ENCODE results near the gene SLC35F5.
"Not testable (repeated sequence)": the region's sequence is repeated elsewhere in the genome, so short reads cannot be mapped to it uniquely, and the experiment has no call there.

SLC35F5 gene

DNA sequence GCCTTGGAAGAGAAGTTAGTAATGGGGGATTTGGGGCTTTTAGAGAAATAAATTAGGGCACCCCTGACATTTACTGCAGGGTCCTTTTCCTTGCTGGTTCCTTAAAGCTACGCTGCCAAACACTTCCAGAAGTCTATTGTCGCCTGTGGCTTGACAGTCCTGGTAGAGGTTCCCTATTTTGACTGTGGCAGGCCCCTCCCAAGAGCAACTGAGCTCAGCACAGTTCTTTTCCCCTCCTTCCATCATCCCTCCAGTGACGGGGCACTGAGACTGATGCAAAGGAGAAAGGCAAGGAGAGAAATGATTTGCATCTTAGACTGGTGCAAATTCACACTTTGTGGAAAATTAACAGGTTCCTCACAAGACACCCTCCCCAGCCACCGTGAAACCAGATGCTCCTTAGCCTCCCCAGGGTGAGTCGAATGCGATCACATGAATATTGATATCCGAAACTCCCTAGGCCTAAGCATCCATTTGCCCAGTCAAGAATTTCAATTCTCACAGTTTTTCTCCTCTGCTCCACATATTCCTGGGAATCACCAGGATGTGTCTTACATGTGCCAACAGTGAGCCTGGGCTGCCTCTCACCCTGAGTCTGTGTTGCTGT, 84.0 kb downstream of the SLC35F5 start:
- Histone ChIP-seq H3K9me3 (no peaks in the 10 kb centered on the region), H3K27ac (no peak overlapping the region), H3K4me1 (no peaks in the 10 kb centered on the region), H3K36me3 (no peaks in the 10 kb centered on the region), H3K27me3 (no peaks in the 10 kb centered on the region), H3K4me3 (no peak overlapping the region)
- intact Hi-C loops (cut with DNase I; ENCODE audit: low total_unique reads), result no loop called here
- no peak for DNase-seq
- TF ChIP-seq, protein P1, sequence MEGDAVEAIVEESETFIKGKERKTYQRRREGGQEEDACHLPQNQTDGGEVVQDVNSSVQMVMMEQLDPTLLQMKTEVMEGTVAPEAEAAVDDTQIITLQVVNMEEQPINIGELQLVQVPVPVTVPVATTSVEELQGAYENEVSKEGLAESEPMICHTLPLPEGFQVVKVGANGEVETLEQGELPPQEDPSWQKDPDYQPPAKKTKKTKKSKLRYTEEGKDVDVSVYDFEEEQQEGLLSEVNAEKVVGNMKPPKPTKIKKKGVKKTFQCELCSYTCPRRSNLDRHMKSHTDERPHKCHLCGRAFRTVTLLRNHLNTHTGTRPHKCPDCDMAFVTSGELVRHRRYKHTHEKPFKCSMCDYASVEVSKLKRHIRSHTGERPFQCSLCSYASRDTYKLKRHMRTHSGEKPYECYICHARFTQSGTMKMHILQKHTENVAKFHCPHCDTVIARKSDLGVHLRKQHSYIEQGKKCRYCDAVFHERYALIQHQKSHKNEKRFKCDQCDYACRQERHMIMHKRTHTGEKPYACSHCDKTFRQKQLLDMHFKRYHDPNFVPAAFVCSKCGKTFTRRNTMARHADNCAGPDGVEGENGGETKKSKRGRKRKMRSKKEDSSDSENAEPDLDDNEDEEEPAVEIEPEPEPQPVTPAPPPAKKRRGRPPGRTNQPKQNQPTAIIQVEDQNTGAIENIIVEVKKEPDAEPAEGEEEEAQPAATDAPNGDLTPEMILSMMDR (IDR thresholded peaks at IDR 0.05), result no peak

DNA sequence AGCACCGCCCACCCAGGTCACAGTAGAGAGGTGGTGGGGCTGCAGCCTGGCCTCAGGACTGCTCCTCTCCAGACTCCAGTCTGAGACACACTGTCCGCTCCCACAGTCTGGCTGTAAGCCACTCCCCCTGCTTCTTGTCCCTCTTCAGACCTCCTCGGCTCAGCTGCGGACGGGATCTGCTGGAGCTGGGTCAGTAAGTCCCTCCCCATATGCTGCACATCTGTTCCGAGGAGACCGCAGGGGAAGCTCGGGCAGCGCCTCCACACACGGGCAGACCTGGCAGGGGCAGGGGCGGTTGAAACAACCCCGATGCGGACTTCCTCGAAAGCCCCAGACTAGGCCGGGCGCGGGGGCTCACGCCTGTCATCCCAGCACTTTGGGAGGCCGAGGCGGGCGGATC, 87.4 kb downstream of the SLC35F5 start:
- intact Hi-C loops (cut with DNase I; ENCODE audit: low total_unique reads); H3K4me1 ChIP-seq: not testable (repeated sequence)

DNA sequence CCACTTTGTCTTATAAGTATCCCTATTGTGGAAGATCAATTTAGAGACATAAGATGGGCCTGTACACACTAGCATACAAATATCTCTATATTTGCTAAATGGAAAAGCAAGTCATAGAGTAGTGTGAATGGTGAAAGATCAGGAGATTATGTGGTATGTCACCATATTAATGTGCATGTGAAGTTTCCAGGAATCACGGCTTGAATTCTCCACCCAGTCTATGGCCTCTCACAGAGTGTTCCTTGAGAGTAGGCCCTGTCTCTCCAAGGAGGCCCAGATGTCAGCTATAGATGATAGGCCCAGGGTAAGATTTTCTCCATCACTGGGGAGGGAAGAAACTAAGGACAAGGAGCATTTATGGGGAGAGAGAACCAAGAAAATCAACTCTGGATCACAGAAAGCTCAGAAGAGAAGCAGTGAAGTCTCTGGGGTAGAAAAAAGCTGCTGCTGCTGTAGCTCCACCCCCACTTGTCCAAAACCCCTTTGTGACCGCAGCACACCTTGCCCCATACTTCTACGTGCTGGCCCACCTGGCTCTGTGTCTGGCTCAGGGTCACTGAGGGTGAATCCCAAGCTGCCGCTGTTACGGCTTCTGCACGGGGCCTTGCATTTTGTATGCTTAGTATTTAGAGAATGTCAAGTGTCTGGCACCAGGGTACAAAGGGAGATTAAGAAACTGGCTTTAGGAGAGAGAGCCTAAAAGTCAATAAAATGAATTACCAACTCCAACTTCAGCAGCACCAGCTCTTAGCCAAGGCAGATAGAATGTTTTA, 91.5 kb downstream of the SLC35F5 start:
- intact Hi-C loops (cut with DNase I; ENCODE audit: low total_unique reads); DNase-seq; H3K9me3 ChIP-seq: not testable (repeated sequence)

More for the DNA sequence above, 87.4 kb downstream of the SLC35F5 start:
- H3K9me3 ChIP-seq, H3K27me3 ChIP-seq, H3K36me3 ChIP-seq, DNase-seq, H3K4me3 ChIP-seq, H3K27ac ChIP-seq: not testable (repeated sequence)

DNA sequence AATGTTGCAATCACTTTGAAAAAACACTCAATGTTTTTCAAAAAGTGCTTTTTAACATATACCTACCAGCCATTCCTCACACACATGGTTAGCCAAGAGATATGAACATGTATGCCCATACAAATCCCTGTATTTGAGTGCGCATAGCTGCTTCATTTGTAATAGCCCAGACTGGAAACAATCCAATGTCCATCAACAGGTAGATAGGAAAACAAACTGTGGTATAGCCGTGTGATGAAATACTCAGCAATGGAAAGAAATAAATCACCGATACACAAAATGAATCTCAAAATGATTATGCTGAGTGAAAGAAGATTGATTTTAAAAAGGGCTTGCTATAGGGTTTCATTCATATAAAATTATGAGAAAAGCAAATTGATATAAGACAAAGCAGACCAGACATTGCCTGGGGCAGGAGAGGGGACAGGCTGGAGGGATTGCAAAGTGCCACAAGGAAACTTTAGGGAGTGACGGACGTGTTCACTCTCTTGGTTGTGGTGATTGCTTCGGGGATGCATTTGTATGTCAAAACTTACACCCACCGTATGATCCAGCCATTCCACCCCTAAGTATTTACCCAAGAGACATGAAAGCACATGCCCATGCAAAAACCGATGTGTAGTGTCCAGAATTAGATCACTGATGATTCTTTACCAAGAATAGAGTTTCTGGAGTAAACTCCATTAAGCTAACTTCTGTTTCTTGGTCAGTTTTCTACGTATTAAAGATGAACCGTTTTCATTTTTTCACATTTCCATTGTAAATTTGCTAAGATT, 93.0 kb downstream of the SLC35F5 start:
- H3K27me3 ChIP-seq; H3K36me3 ChIP-seq; H3K4me3 ChIP-seq; H3K27ac ChIP-seq; H3K4me1 ChIP-seq; H3K9me3 ChIP-seq; DNase-seq; intact Hi-C loops (cut with DNase I; ENCODE audit: low total_unique reads): not testable (repeated sequence)

More for the DNA sequence above, 91.5 kb downstream of the SLC35F5 start:
- H3K27ac ChIP-seq, H3K27me3 ChIP-seq, H3K4me3 ChIP-seq, H3K36me3 ChIP-seq, H3K4me1 ChIP-seq: not testable (repeated sequence)

All from tibial artery (tissue), 4 donors.